HUES64 (cell line): ENCODE results near the gene TSC22D1.
"Not testable (repeated sequence)": the region's sequence is repeated elsewhere in the genome, so short reads cannot be mapped to it uniquely, and the experiment has no call there.

Experiments
- H3K27ac ChIP-seq: 2 replicates; pipeline ENCODE4 v1.7.0; 2013; ENCODE audit warnings: low read depth, low read length, inconsistent platforms
- H3K27me3 ChIP-seq: 2 replicates; pipeline ENCODE4 v1.6.1; 2013; ENCODE audit warnings: mild to moderate bottlenecking, low read length; ENCODE audit not compliant: insufficient read depth
- H3K36me3 ChIP-seq: 2 replicates; pipeline ENCODE4 v1.6.1; 2013; ENCODE audit warnings: mild to moderate bottlenecking, low read length; ENCODE audit not compliant: insufficient read depth
- H3K4me1 ChIP-seq: 2 replicates; pipeline ENCODE4 v1.6.1; 2013; ENCODE audit warnings: mild to moderate bottlenecking, low read length, moderate library complexity; ENCODE audit not compliant: insufficient read depth
- H3K4me3 ChIP-seq: 2 replicates; pipeline ENCODE4 v1.5.1; 2013; ENCODE audit warnings: mild to moderate bottlenecking, low read length, moderate library complexity
- H3K9ac ChIP-seq: 2 replicates; pipeline ENCODE4 v1.6.1; 2013; ENCODE audit warnings: mild to moderate bottlenecking, low read depth, low read length
- H3K9me3 ChIP-seq: 2 replicates; pipeline ENCODE4 v1.6.1; 2013; ENCODE audit warnings: low read depth, low read length; ENCODE audit not compliant: insufficient read depth
- WGBS: fragments of 150-250, 120-280 bp; methylation state at CpG from one replicate; pipeline ENCODE4 v1.1.7; 2013; ENCODE audit warnings: missing lambda C conversion rate; 5-methylcytosine and 5-hydroxymethylcytosine counted together

Gene TSC22D1

GRCh38 chr13:44541601-44542000, 34.5 kb downstream of the TSC22D1 start:
- Histone ChIP-seq H3K9ac (no peak overlapping the region), H3K4me3 (no peak overlapping the region), H3K27me3 (no peaks in the 10 kb centered on the region), H3K9me3 (no peaks in the 10 kb centered on the region), H3K4me1 (peaks cover 22% of the 10 kb centered on the region), H3K36me3 (peaks cover 38% of the 10 kb centered on the region), H3K27ac (no peak overlapping the region)
- no CpG with 5 or more reads among the region's 1 CpG for WGBS

GRCh38 chr13:44540761-44541434, 35.2 kb downstream of the TSC22D1 start:
- Histone ChIP-seq H3K4me3 (no peak overlapping the region), H3K4me1 (peaks cover 22% of the 10 kb centered on the region), H3K27me3 (no peaks in the 10 kb centered on the region), H3K9me3 (no peaks in the 10 kb centered on the region), H3K27ac (no peak overlapping the region), H3K9ac (no peak overlapping the region), H3K36me3 (peaks cover 45% of the 10 kb centered on the region)
- WGBS: 95% methylated on average over 3 of the region's 4 CpGs

DNA sequence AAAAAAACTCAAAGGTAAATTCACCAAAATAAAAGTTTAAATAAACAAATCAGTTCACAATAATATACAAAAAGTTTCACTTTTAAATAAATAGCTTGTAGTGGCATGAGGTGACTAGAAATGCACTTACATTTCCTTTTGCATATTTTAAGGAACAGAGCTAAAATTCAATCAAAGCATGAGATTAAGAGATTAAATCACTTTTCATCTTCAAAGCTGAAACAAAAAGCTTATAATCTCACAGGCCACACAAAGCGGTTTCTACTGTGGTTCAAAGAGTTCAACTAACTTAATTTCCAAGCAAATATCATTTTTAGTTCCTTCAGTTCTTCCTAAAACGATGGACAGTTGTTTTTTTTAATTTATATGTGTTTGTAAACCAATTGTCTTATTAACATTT, 38.9 kb downstream of the TSC22D1 start:
- H3K27me3 ChIP-seq: no peaks in the 10 kb centered on the region
- WGBS: 95% methylated on average over 1 of the region's 2 CpGs
- H3K4me1 ChIP-seq: peaks cover 13% of the 10 kb centered on the region
- no peak overlapping the region for H3K9ac ChIP-seq
- H3K9me3 ChIP-seq: no peaks in the 10 kb centered on the region
- H3K27ac ChIP-seq: no peak overlapping the region
- H3K4me3 ChIP-seq: no peak overlapping the region
- H3K36me3 ChIP-seq: peaks cover 57% of the 10 kb centered on the region

- H3K4me1 ChIP-seq: peaks cover 27% of the 10 kb centered on the region
- H3K27ac ChIP-seq: no peak overlapping the region
- no peaks in the 10 kb centered on the region for H3K36me3 ChIP-seq
- WGBS: 88% methylated on average over 4 of the region's 4 CpGs
- no peaks in the 10 kb centered on the region for H3K9me3 ChIP-seq
- H3K27me3 ChIP-seq: no peaks in the 10 kb centered on the region
- no peak overlapping the region for H3K4me3 ChIP-seq
- H3K9ac ChIP-seq: no peak overlapping the region
Measured at GRCh38 chr13:44523146-44524015, 52.7 kb downstream of the TSC22D1 start.

- Histone ChIP-seq H3K36me3 (no peaks in the 10 kb centered on the region), H3K9ac (no peak overlapping the region), H3K27me3 (no peaks in the 10 kb centered on the region), H3K9me3 (no peaks in the 10 kb centered on the region), H3K4me3 (no peak overlapping the region), H3K27ac (no peak overlapping the region), H3K4me1 (peaks cover 36% of the 10 kb centered on the region)
- 95% methylated on average over 3 of the region's 3 CpGs for WGBS
Measured at GRCh38 chr13:44519642-44520041, 56.5 kb downstream of the TSC22D1 start.

DNA sequence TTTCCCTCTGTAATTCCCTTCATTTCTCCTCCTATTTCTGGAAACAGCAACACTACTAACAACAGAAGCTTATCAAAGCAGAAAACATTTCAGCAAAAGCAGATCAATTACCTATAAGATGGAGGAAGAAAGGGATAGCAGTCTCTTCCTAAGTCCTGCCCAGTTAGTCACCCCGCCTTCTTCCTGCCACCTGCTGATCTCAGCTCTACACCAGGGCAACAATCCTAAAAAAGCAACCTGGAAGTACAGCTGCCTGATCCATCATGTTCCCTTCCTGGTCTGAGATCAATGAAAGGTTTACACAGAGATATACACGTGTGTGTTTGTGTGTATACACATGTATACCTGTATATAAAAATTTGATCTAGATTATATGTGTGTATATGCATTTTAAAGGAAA, 59.4 kb downstream of the TSC22D1 start:
- Histone ChIP-seq H3K9ac (no peak overlapping the region), H3K9me3 (no peaks in the 10 kb centered on the region), H3K36me3 (peaks cover 16% of the 10 kb centered on the region), H3K27me3 (no peaks in the 10 kb centered on the region), H3K4me1 (peaks cover 14% of the 10 kb centered on the region), H3K27ac (no peak overlapping the region), H3K4me3 (no peak overlapping the region)
- WGBS: 45% methylated on average over 1 of the region's 2 CpGs

GRCh38 chr13:44514278-44514677, 61.9 kb downstream of the TSC22D1 start:
- peaks cover 12% of the 10 kb centered on the region for H3K4me1 ChIP-seq
- H3K9ac ChIP-seq: no peak overlapping the region
- 95% methylated on average over 5 of the region's 6 CpGs for WGBS
- no peaks in the 10 kb centered on the region for H3K27me3 ChIP-seq
- H3K27ac ChIP-seq: no peak overlapping the region
- H3K4me3 ChIP-seq: no peak overlapping the region
- peaks cover 16% of the 10 kb centered on the region for H3K36me3 ChIP-seq
- no peaks in the 10 kb centered on the region for H3K9me3 ChIP-seq

DNA sequence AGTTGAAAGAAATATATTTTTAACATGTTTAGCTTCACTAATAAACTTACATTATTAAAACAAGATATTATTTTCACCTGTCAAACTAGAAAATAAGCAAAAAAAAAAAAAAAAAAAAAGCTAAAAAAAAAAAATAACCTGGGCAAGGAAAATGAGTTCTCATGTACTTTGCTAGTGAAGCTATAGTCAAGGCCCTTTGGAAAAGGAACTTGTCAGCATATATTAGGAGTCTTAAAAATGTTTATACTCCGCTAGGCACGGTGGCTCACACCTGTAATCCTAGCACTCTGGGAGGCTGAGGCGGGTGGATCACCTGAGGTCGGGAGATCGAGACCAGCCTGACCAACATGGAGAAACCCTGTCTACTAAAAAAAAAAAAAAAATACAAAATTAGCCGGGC, 66.3 kb downstream of the TSC22D1 start:
- not testable (repeated sequence) for H3K27me3 ChIP-seq, H3K4me3 ChIP-seq, H3K9ac ChIP-seq, H3K27ac ChIP-seq, H3K9me3 ChIP-seq
- H3K4me1 ChIP-seq: peaks cover 21% of the 10 kb centered on the region
- 95% methylated on average over 6 of the region's 6 CpGs for WGBS
- peaks cover 16% of the 10 kb centered on the region for H3K36me3 ChIP-seq

DNA sequence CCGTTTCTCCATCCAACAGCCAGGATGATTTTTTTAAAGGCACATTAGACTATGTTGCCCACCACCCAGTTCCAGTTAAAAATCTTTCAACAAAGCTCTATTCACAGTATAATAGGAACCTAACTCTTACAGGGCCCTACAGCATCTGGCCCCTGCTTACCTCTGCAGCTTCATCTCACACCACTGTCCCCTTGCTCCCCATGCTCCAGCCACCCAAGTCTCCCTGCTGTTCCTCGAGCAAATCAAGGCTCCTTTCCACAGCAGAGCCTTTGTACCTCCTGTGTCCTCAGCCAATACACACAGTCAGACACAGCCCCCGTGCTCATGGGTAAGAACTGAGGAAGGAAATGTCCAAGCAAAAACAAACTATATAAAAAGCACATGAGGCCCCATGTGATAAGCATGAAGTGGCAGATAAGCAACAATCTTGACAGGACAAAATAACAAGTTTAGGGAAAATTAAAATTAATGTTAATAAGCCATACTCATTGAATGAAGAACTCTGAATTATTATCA, 67.5 kb downstream of the TSC22D1 start:
- Histone ChIP-seq H3K4me3 (no peak overlapping the region), H3K27ac (no peak overlapping the region), H3K4me1 (peaks cover 21% of the 10 kb centered on the region), H3K27me3 (no peaks in the 10 kb centered on the region), H3K9me3 (no peaks in the 10 kb centered on the region), H3K9ac (no peak overlapping the region), H3K36me3 (peaks cover 6% of the 10 kb centered on the region)
- WGBS: 80% methylated on average over 3 of the region's 3 CpGs

DNA sequence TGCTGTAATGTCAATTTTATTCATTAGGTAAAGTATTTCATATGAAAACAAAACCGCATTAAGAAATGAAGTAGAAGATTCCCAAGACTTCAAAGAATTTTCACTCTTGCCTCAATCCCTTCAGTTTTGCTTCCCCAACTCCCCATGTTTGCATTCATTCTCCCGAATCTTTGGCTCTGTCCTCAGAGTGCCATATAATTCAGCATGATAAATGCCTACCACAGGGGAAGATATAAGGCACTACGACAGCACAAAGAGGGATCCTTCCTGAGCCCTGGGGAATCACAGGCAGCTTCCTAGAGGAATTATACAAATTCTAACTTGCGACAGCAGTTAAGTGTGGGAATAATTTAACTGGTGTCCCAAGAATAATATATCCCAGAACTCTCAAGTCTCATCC, 68.5 kb downstream of the TSC22D1 start:
- Histone ChIP-seq H3K4me3 (no peak overlapping the region), H3K4me1 (peaks cover 21% of the 10 kb centered on the region), H3K9me3 (no peaks in the 10 kb centered on the region), H3K27ac (0 out of 2 replicates have a peak overlapping the region, but pooled peaks have one; percentile 2), H3K27me3 (no peaks in the 10 kb centered on the region), H3K36me3 (no peaks in the 10 kb centered on the region; the same call in 1 of the 2 replicates), H3K9ac (no peak overlapping the region)
- 69% methylated on average over 3 of the region's 4 CpGs for WGBS

DNA sequence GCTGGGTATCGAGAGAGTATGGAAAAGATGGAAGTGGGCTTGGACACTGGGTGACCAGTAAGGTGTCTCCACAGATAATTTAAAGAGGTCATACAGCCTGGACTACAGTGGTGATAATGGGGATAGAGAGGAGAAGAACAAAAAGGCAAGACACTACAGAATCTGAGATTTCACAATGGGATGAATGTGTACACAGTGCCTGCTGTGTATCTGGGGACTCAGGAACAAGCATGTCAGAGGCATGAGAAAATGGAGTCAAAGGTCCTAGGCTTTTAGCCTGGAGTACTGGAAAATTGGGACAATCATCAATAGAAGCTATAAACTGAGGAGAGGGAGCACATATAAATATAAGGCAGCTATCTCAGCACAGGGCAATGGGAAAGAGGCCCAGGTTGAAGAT, 69.4 kb downstream of the TSC22D1 start:
- Histone ChIP-seq H3K27me3 (no peaks in the 10 kb centered on the region), H3K27ac (no peak overlapping the region), H3K9me3 (no peaks in the 10 kb centered on the region), H3K4me3 (no peak overlapping the region), H3K36me3 (no peaks in the 10 kb centered on the region; the same call in 1 of the 2 replicates), H3K4me1 (peaks cover 21% of the 10 kb centered on the region), H3K9ac (no peak overlapping the region)
- 92% methylated on average over 1 of the region's 1 CpG for WGBS
